GM19238 (cell line): ENCODE measurements around the gene NEUROD2.

Experiments
- DNase-seq: peaks from one replicate; pipeline ENCODE4 v3.0.0; 2011; ENCODE audit warnings: low spot score; ENCODE audit not compliant: insufficient read length

NEUROD2 gene

GRCh38 chr17:39635614-39636176 is 28.0 kb upstream of the NEUROD2 start:
- no peak for DNase-seq

DNA sequence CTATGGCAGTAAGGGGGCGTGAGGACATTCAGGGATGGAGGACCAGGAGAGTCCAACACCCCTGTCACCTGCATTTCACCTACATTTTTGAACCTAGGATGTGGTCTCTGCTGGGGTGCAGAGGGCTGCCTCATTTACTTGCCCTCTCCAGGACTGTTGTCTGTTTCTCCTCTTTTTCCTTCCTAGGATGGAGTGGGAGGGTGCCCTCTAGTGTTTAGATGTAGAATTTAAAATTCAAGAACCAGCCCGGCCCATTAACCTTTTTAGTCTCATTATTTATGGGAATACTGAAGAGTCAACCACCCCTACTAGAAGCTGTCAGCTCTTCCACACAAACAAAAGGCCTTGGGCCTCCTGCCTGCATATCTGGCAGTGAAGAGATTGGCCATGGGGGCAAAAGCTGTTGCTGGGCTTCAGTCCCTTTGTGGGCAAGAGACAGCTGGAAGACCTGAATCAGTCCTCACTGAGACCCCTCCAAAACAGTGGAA is 26.7 kb upstream of the NEUROD2 start:
- no peak for DNase-seq

GRCh38 chr17:39633570-39634183 is 26.0 kb upstream of the NEUROD2 start:
- DNase-seq, result no peak

DNA sequence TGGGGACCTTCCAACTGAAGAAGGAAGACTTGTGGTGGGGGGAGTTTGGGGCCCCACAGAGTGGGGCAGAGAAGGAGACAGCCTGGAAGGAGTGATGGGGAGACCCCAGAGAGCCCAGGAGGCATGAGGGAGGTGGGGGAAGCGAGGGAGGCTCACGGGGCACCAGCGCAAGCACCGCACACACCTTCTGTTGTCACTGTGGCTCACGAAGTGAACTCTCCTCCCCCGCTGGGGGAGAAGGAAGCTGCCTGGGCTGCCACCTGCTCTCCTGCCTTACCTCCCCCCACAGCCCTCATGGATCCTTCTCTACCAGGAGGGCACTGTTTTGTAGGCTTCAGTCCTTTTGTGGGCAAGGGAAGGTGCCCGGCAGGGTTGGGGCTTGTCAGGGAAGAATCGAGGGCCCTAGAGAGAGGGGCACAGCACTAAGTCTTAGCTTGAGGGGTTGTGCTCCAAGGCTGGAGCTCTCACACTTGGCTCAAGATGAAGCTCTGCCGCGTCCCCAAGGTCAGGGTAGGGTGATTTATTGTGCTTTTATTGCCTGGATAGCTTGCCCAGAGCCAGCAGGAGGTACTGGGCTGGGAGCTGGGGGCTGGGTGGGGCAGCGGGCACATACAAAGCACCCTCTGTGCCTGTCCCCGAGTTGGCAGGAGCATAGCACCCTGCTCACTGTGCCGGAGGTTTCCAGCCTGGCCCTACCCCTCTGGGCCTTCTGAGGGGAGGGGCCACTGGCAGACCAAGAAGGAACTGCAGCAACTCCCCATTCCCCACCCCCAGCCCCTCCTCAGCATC is 24.6 kb upstream of the NEUROD2 start:
- no peak for DNase-seq

DNA sequence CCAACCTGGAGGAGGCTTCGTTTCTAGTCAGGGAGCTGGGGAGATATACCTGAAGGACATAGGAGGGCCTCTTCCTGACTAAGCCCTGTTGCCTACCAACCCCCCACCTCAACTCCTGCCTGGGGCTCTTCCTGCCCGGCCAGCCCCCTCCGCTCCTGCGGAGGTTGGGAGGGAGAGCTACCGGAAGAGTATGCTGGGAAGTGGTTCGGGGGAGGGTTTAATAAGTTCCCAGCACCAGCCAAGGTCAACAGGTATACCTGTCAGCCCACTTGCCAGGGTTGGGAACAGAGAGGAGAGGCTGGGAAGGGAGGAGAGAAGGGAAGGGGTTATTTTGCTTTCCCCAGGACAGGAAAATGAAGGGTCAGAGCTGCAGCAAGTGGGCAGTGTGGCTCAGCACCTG is 23.7 kb upstream of the NEUROD2 start:
- no peak for DNase-seq

DNA sequence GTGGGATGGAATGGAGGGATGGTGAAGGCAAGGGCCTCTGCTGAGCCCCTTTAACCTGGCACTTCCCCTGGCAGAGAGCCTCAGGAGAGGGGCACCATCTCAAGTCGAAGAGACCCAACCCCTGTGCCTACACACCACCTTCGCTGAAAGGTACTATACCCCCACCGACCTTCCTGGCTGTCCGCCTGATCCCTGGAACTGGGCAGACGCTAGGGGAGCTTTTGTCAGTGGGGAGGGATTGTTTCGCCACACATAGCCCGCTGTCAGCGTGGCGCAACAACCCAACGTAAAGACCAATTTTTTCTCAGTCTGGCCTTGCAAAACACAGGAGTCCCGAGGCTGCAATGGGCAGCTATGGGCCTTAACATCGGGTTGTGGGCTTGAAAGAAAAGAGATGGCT is 22.2 kb upstream of the NEUROD2 start:
- DNase-seq, result no peak

DNA sequence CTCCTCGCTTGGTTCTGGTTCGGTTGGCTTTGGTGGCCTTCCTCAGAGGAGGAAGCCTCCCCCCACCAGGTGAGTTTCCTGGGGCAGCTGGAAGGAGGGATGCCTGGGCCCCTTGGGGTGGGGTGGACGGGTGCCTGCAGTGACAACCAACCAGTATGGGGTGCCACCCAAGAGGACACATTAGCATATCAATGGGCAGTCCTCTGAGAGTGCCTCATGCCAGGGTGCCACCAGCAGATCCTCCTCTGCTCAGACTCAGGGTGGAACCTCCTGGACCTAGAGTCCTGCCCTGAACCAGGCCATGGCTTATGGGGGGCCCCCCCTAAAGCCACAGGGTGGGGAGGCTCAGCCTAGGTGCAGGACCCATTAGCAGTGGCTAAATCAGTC is 21.8 kb upstream of the NEUROD2 start:
- no peak for DNase-seq

GRCh38 chr17:39628655-39629493 is 21.2 kb upstream of the NEUROD2 start:
- DNase-seq, result no peak

DNA sequence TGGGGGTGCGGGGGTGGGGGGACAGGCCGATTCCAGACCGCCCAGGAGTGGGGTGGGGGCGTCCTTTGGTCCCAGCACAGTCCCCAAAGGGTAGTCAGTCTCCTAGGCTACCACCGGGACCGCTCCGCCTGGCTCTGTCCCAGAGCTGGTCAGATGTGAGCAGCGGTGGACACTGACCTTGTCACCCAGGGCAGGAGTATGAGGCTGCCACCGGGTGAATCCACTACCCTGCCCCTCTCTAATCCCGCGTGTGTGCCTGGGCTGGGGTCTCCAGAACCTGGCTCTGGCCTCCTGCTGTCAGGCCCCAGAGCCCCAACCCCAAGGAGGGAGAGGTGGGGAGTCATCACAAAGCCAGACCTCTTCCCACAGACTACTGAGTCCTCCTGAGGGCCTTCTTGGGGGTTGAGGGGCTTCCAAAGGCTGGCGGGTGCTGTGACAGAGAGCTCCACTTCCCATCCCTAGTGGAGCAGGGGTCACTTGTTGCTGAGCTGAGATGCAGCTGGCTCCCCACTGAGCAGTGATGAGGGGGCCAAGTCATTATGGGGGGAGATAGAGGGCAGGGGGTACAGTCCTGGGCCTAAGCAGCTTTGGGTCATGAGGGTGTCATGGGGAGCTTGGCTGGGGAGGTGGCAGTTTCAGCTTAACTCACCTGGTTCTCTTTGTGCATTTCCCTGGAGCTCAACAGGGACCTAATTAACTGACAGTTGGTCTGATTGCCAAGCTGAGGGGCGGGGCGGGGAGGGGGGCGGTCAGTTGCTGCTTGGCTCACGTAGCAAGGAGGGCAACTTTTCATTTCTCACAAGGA is 20.2 kb upstream of the NEUROD2 start:
- DNase-seq, result no peak

DNA sequence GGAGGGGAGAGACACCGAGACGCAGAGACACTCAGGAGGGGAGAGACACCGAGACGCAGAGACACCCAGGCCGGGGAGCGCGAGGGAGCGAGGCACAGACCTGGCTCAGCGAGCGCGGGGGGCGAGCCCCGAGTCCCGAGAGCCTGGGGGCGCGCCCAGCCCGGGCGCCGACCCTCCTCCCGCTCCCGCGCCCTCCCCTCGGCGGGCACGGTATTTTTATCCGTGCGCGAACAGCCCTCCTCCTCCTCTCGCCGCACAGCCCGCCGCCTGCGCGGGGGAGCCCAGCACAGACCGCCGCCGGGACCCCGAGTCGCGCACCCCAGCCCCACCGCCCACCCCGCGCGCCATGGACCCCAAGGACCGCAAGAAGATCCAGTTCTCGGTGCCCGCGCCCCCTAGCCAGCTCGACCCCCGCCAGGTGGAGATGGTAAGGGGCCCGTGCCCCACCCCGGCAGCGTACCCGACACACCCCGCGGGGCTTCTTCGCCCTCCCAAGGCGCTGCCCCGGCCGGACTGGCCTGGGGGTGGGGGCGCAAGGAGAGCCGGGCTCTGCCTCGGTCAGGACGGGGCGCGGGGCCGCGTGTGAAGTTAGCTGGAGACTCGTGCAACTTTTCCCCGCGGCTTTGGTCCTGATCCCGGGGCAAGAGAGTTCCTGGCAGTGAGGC is 19.5 kb upstream of the NEUROD2 start:
- DNase-seq, result no peak

- DNase-seq, result no peak
Observed at GRCh38 chr17:39626171-39627046, 18.7 kb upstream of the NEUROD2 start, which contains the start of gene PPP1R1B. Gene PPP1R1B (plus strand): TSS chr17:39626952. CDS start chr17:39627393, 441 bp downstream.

- no peak for DNase-seq
Observed at GRCh38 chr17:39625198-39625785, 17.6 kb upstream of the NEUROD2 start.

DNA sequence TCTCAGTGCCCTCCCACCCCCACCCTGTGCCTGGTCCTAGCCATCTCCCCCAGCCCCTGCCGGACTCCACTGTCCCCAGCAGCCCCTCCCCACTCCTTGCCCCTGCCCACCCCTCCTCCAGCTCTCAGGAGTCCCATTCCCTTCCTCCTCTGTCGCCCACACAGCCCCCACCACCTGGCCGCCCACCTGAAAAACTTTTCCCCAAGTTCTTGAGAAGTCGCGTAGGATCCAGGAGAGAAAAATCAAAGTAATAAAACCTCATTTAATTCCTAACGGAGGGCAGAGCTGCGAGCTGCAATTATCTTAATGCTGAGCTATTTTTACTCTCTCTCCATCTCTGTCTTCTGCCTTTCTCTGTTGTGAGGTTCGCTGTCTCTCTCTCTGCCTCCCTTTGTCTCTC is 16.6 kb upstream of the NEUROD2 start:
- DNase-seq, result no peak

DNA sequence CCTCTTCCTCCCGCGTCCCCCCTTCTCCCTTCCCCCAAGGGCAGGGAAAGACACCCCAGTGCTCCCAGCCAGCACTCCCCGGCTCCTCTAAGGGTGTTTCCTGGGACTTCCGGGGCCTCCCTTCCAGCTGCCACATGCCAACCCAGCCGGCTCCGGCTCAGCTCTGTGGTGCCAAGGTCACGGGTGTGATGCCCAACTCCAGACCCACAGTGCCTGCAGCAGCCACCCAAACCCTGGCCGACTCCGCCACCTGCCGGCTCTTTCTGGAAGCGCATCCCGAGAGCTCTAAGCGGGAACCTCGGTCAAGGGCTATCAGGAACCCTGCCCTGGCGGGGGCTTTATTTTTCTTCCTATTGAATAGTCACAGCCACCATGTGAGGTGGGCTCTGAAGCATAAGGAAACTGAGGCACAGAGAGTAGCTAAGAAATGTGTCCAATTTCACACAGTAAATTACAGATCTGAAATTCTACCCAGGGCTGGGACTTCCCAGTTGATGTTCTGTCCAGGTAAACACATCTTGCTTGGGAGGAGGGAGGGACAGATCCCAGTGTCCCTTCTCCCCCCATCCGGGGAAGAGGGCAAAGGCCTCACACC is 15.7 kb upstream of the NEUROD2 start:
- DNase-seq, result peak; percentile 86

DNA sequence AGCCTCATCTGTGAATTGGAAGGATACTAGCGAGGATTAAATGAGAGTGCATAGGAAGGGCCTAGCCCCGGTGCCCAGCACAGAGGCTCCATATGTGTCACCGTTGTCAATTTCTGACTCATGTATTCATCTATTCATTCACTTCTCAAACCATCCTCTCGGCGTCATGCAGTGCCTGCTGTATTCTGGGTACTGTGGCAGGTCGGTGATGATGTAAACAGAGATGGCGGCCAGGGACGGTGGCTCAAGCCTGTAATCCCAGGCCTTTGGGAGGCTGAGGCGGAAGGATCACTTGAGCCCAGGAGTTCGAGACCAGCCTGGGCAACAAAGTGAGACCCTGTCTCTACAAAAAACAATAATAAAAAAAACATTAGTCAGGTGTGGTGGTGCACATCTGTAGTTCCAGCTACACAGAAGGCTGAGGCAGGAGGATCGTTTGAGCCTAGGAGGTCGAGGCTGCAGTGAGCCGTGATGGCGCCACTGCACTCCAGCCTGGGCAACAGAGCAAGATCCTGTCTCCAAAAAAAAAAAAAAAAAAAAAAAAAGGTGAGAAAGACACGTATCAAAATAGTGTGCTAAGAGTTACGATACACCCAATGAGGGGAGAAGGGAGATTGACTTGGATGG is 14.8 kb upstream of the NEUROD2 start:
- no peak for DNase-seq

DNA sequence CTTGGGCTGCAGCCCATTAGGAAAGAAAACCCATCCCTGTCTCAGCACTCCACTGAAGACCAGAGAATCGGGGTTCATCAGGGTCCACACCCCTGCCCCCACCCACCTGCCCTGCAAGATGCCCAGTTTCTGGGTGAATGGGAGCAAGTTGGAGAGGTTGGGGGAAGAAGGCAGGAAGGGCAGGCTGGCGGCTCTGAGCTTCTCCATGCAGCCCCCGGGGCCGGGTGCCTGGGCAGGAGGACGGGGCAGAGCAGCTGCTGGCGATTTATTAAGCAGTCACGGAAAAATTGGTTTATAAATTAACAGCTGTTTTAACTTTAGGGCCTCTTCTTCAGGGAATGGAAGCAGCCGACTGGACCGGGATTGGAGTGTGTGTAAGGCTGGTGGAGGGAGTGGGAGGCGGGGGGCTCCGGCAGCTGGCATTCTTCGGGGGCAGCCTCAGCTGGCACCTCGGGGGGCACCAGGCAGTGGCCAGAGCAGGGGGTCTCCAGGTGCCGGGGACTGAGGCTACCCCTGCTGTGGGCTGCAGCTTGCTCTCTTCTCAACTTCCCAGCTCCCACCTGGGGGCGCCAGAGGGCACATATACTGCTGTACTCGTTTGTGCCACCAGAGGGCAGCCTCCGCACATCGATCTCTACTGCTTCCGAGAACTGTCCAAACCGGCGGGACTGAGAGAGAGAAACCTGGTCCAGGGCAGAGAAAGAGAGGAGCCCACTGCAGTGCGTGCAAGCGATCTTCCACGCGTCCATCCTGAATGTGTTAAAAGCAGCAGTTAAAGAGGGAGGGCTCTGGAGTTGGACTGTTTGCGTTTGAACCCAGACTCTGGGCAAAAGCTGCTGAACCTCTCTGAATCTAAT is 14.0 kb upstream of the NEUROD2 start:
- peak; percentile 92 for DNase-seq

DNA sequence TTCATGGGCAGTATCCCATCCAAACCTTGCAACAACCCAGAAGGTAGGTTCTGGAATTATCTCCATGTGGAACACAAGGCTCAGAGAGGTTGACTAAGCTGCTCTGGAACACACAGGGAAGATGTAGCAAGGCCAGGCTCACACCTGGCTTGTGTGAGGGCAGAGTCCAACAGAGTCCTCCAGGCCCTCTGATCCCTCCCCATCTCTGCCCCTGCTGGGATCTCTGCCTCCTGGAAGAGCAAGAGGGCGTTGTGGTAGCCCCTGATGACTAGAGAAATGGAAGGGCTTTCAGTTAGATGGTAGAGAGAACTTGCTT is 12.0 kb upstream of the NEUROD2 start:
- DNase-seq, result no peak
